Neural progenitor cell (in vitro differentiated cells): ENCODE measurements around the gene RAPGEF4. TPM values are rescaled to one million over a fixed set of nuclear protein-coding genes. Genes with fewer than 3 reads are reported as not detected.

Source experiments
- DNase-seq: peaks from one replicate; pipeline ENCODE4 v3.0.0-alpha.2; 2016; ENCODE audit warnings: low spot score
- H2AFZ ChIP-seq: fragments of 200-600 bp; sonication (generic); replicated peaks from 2 replicates; pipeline ENCODE4 v1.6.1; 2016; ENCODE audit warnings: antibody characterized with exemption
- H3F3A ChIP-seq: fragments of 200-600 bp; sonication (generic); 2 replicates; pipeline ENCODE4 v1.6.1; 2016; ENCODE audit warnings: antibody characterized with exemption, low read depth
- H3K27ac ChIP-seq: fragments of 200-600 bp; sonication (generic); 2 replicates; pipeline ENCODE4 v1.5.1; 2016; ENCODE audit warnings: mild to moderate bottlenecking
- H3K27me3 ChIP-seq: fragments of 200-600 bp; sonication (generic); 2 replicates; pipeline ENCODE4 v1.6.1; 2016; ENCODE audit warnings: mild to moderate bottlenecking, moderate library complexity
- H3K36me3 ChIP-seq: fragments of 200-600 bp; sonication (generic); 2 replicates; pipeline ENCODE4 v1.5.1; 2016
- H3K4me1 ChIP-seq: fragments of 200-600 bp; sonication (generic); 2 replicates; pipeline ENCODE4 v1.6.1; 2016; ENCODE audit warnings: mixed run types
- H3K4me2 ChIP-seq: fragments of 200-600 bp; sonication (generic); 2 replicates; pipeline ENCODE4 v1.6.1; 2016
- H3K4me3 ChIP-seq: fragments of 200-600 bp; sonication (generic); 2 replicates; pipeline ENCODE4 v1.5.1; 2016
- H3K79me2 ChIP-seq: fragments of 200-600 bp; sonication (generic); 2 replicates; pipeline ENCODE4 v1.6.1; 2016; ENCODE audit warnings: low read depth
- H3K9ac ChIP-seq: fragments of 200-600 bp; sonication (generic); 2 replicates; pipeline ENCODE4 v1.6.1; 2016
- H3K9me3 ChIP-seq: fragments of 200-600 bp; sonication (generic); 2 replicates; pipeline ENCODE4 v1.5.1; 2016; ENCODE audit warnings: low read depth
- H4K20me1 ChIP-seq: fragments of 200-600 bp; sonication (generic); 2 replicates; pipeline ENCODE4 v1.6.1; 2016; ENCODE audit warnings: low read depth
- H3K27ac Mint-ChIP-seq: 3 replicates; pipeline ENCODE4 v1.8.0; 2021; ENCODE audit warnings: mixed read lengths
- H3K27me3 Mint-ChIP-seq: 2 replicates; pipeline ENCODE4 v1.8.0; 2022; ENCODE audit warnings: low read depth, mild to moderate bottlenecking, inconsistent platforms, moderate library complexity, mixed read lengths; ENCODE audit not compliant: insufficient read depth
- H3K36me3 Mint-ChIP-seq: 3 replicates; pipeline ENCODE4 v1.8.0; 2021; ENCODE audit warnings: mixed read lengths
- H3K4me1 Mint-ChIP-seq: 3 replicates; pipeline ENCODE4 v1.8.0; 2021; ENCODE audit warnings: mixed read lengths
- H3K4me3 Mint-ChIP-seq: 3 replicates; pipeline ENCODE4 v1.8.0; 2021; ENCODE audit warnings: mild to moderate bottlenecking, moderate library complexity, mixed read lengths
- H3K9me3 Mint-ChIP-seq: 3 replicates; pipeline ENCODE4 v1.8.0; 2020; ENCODE audit warnings: mixed read lengths
- CTCF ChIP-seq: fragments of 200-600 bp; sonication (generic); IDR thresholded peaks from 2 replicates; pipeline ENCODE4 v1.5.1; 2017; ENCODE audit warnings: antibody characterized with exemption, mild to moderate bottlenecking
- EZH2 ChIP-seq: fragments of 200-600 bp; sonication (generic); IDR thresholded peaks from 2 replicates; pipeline ENCODE4 v1.6.1; 2017; ENCODE audit warnings: antibody characterized with exemption, mild to moderate bottlenecking, moderate library complexity
- EZH2phosphoT487 ChIP-seq: fragments of 200-600 bp; sonication (generic); IDR thresholded peaks from 2 replicates; pipeline ENCODE4 v1.6.1; 2017; ENCODE audit warnings: antibody characterized with exemption
- total RNA-seq: library from RNA; depleted of rRNA; stranded (reverse); fragments of >200 nt; gene quantifications from 2 replicates; pipeline ENCODE4 v1.2.3, GENCODE V29; 2015; ENCODE audit warnings: low replicate concordance

RAPGEF4 gene
- total RNA-seq, 1 donor from 2014 or later: 1.8 TPM

GRCh38 chr2:172998547-172999272 is 263.1 kb downstream of the RAPGEF4 start:
- Histone ChIP-seq H4K20me1 (no peaks in the 10 kb centered on the region), H3K4me1 (peaks cover 21% of the 10 kb centered on the region), H3K9me3 (no peaks in the 10 kb centered on the region), H3K4me2 (no peak overlapping the region), H3K9ac (no peak overlapping the region), H2AFZ (no peak overlapping the region), H3F3A (no peaks in the 10 kb centered on the region), H3K4me3 (no peak overlapping the region), H3K36me3 (no peaks in the 10 kb centered on the region), H3K27ac (no peak overlapping the region), H3K79me2 (no peaks in the 10 kb centered on the region), H3K27me3 (no peaks in the 10 kb centered on the region)
- Mint-ChIP-seq H3K27me3 (no peaks in the 10 kb centered on the region), H3K4me1 (peaks cover 4% of the 10 kb centered on the region), H3K27ac (no peak overlapping the region), H3K9me3 (no peaks in the 10 kb centered on the region), H3K4me3 (no peak overlapping the region), H3K36me3 (no peaks in the 10 kb centered on the region)
- TF ChIP-seq EZH2phosphoT487: no peak
- no peak for TF ChIP-seq CTCF
- TF ChIP-seq EZH2: no peak
- DNase-seq: no peak

- Histone ChIP-seq H3K9ac (no peak overlapping the region), H3F3A (no peaks in the 10 kb centered on the region), H3K27me3 (no peaks in the 10 kb centered on the region), H3K36me3 (no peaks in the 10 kb centered on the region), H3K9me3 (no peaks in the 10 kb centered on the region), H3K4me2 (no peak overlapping the region), H2AFZ (no peak overlapping the region), H3K4me1 (peaks cover 23% of the 10 kb centered on the region), H3K27ac (no peak overlapping the region), H3K79me2 (no peaks in the 10 kb centered on the region), H3K4me3 (no peak overlapping the region), H4K20me1 (no peaks in the 10 kb centered on the region)
- Mint-ChIP-seq H3K27me3 (no peaks in the 10 kb centered on the region), H3K9me3 (no peaks in the 10 kb centered on the region), H3K4me3 (no peak overlapping the region), H3K36me3 (no peaks in the 10 kb centered on the region), H3K27ac (no peak overlapping the region), H3K4me1 (peaks cover 7% of the 10 kb centered on the region)
- TF ChIP-seq EZH2 (no peak), CTCF (no peak), EZH2phosphoT487 (no peak)
- no peak for DNase-seq
These were observed 264.2 kb downstream of the RAPGEF4 start for GRCh38 chr2:172999641-173000386.

- Mint-ChIP-seq H3K36me3 (no peaks in the 10 kb centered on the region), H3K4me1 (peaks cover 7% of the 10 kb centered on the region), H3K9me3 (no peaks in the 10 kb centered on the region), H3K4me3 (no peak overlapping the region), H3K27ac (no peak overlapping the region), H3K27me3 (no peaks in the 10 kb centered on the region)
- no peak for TF ChIP-seq CTCF
- no peak for TF ChIP-seq EZH2
- no peak for TF ChIP-seq EZH2phosphoT487
- no peaks in the 10 kb centered on the region for H4K20me1 ChIP-seq
- H3K27ac ChIP-seq: no peak overlapping the region
- no peak overlapping the region for H3K9ac ChIP-seq
- no peaks in the 10 kb centered on the region for H3F3A ChIP-seq
- H3K36me3 ChIP-seq: no peaks in the 10 kb centered on the region
- no peaks in the 10 kb centered on the region for H3K9me3 ChIP-seq
- H2AFZ ChIP-seq: no peak overlapping the region
- no peak overlapping the region for H3K4me3 ChIP-seq
- H3K4me2 ChIP-seq: no peak overlapping the region
- H3K27me3 ChIP-seq: no peaks in the 10 kb centered on the region
- H3K4me1 ChIP-seq: peaks cover 23% of the 10 kb centered on the region
- H3K79me2 ChIP-seq: no peaks in the 10 kb centered on the region
- no peak for DNase-seq
These were observed 266.3 kb downstream of the RAPGEF4 start for GRCh38 chr2:173001664-173002604.
